ENCODE measurements around the gene ADCY7. TPM values are rescaled to one million over a fixed set of nuclear protein-coding genes. Genes with fewer than 3 reads are reported as not detected.

The ADCY7 gene
- total and polyA plus RNA-seq, 9 of the 15 experiments (the other 6 are each of a cell fraction or from before 2014, with no cell fraction given): 2.3 to 108 (median 28.6) TPM

GRCh38 chr16:50252874-50253513, 13.4 kb upstream of the ADCY7 start (continued):
- TF ChIP-seq E4F1 (CRISPR knock-in tag; IDR thresholded peaks at IDR 0.05; ENCODE audit: borderline replicate concordance): no peak
- TF ChIP-seq ZFPM2 (CRISPR knock-in tag; IDR thresholded peaks at IDR 0.05): no peak
- no peak for TF ChIP-seq TEAD1 (CRISPR knock-in tag; IDR thresholded peaks at IDR 0.05)
- TF ChIP-seq RBM15 (IDR thresholded peaks at IDR 0.05; ENCODE audit: insufficient read depth, low read length): no peak
- TF ChIP-seq ZBTB7A (IDR thresholded peaks at IDR 0.05; ENCODE audit: borderline replicate concordance, control insufficient read depth, low read depth, low read length): no peak
- TF ChIP-seq CEBPG (CRISPR knock-in tag; IDR thresholded peaks at IDR 0.05): 0 out of 2 replicates have a peak, but pooled peaks have one; percentile 51
- TF ChIP-seq CEBPG (tag; conservative IDR thresholded peaks at IDR 0.05 in 1 of 2, IDR thresholded peaks at IDR 0.05 in 1 of 2): peak; percentile 44 to 72; a peak in 3 of 4 replicates
- TF ChIP-seq, protein P1, sequence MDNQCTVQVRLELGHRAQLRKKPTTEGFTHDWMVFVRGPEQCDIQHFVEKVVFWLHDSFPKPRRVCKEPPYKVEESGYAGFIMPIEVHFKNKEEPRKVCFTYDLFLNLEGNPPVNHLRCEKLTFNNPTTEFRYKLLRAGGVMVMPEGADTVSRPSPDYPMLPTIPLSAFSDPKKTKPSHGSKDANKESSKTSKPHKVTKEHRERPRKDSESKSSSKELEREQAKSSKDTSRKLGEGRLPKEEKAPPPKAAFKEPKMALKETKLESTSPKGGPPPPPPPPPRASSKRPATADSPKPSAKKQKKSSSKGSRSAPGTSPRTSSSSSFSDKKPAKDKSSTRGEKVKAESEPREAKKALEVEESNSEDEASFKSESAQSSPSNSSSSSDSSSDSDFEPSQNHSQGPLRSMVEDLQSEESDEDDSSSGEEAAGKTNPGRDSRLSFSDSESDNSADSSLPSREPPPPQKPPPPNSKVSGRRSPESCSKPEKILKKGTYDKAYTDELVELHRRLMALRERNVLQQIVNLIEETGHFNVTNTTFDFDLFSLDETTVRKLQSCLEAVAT (IDR thresholded peaks at IDR 0.05): no peak
- TF ChIP-seq EP300 (IDR thresholded peaks at IDR 0.05; ENCODE audit: low read length): no peak
- 0 out of 2 replicates have a peak, but pooled peaks have one; percentile 5 for TF ChIP-seq ZNF592 (IDR thresholded peaks at IDR 0.05)
- TF ChIP-seq FOXP1 (CRISPR knock-in tag; IDR thresholded peaks at IDR 0.05): no peak
